ENCODE measurements around the gene PASK.
"Not testable (repeated sequence)": the region's sequence is repeated elsewhere in the genome, so short reads cannot be mapped to it uniquely, and the experiment has no call there.

PASK gene

GRCh38 chr2:241123816-241124536 is 25.3 kb downstream of the PASK start:
- no peak for DNase-seq

- no peak for DNase-seq
Measured at GRCh38 chr2:241122376-241123002, 26.8 kb downstream of the PASK start.

GRCh38 chr2:241121008-241121407 is 28.3 kb downstream of the PASK start:
- DNase-seq, result no peak

DNA sequence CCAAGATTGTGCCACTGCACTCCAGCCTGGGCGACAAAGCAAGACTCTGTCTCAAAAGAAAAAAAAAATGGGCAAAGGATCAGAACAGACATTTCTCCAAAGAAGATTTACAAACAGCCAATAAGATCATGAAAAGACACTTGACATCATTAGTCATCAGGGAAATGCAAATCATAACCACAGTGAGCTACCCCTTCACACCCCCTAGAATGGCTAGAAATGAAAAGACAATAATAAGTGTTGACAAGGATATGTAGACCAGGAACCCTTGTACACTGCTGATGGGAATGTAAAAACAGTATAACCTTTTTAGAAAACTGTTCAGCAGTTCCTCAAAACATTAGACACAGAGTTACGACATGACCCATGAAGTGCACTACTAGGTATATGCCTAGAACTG is 28.8 kb downstream of the PASK start:
- DNase-seq, result no peak

DNA sequence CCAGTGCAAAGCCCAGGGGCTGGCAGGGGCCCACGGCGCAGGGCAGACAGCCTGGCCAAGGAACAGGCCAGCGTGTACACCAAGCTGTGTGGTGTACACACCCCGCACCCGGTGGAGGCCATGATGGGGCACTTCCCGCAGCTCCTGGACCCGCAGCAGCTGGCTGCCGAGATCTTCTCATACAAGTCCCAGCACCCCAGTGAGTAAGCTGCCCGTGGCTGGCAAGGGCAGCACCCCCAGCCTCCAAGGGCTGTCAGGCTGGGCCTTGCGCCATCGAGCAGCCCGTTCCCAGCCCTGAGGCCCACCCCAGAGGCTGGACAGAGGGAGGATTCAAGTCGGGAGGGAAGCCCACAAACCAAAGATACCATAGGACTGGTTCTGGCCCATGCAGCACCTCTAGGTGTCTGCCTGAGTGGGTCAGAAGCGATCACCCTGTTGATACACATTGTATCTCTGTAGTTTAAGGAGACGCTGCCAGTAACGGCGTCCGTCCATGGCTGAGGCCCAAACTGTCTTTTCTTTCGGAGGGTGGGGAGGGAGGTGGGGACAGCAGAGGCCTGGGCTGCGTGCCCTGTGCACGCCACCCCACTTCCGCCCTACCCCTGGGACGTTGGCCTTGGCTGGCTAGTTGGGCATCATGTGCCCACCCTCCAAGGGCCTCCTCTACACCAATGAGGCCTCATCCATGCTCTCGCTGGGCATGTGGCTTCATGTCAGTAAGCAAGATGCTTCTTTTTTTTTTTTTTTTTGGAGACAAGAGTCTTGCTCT is 30.4 kb downstream of the PASK start:
- no peak for DNase-seq

GRCh38 chr2:241116606-241117560 is 32.4 kb downstream of the PASK start:
- no peak for DNase-seq

DNA sequence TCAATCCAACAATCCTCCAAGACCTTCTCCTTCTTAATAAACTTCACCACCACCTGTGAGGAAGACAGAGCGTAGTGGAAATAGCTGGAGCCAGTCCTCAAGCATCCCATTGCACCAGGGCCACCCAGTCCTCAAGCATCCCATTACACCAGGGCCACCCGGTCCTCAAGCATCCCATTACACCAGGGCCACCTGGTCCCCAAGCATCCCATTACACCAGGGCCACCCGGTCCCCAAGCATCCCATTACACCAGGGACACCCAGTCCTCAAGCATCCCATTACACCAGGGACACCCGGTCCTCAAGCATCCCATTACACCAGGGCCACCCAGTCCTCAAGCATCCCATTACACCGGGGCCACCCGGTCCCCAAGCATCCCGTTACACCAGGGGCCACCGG is 33.9 kb downstream of the PASK start:
- no peak for DNase-seq

GRCh38 chr2:241114836-241115235 is 34.4 kb downstream of the PASK start:
- no peak for DNase-seq

DNA sequence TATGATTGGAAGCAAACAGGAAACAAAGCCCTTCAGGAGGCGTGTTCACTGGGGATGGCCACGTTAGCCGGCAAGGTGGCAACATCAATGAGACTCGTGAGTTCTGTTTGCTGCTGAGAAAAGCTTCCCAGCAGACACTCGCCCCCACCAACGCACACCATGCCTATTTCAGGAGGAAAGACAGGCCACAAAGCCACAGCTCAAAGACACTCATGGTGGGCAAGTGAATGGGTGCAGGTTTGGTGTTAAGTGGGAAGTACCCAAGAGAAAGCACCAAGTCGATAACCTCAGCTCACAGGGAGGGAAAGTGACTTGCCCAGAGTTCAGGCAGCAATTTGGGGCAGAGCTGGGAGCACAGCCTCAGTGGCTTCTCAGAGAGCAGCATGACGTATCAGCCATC is 36.7 kb downstream of the PASK start:
- no peak for DNase-seq

- no peak for DNase-seq
Measured at GRCh38 chr2:241112046-241112445, 37.2 kb downstream of the PASK start.

- no peak for DNase-seq
Measured at GRCh38 chr2:241111440-241111805, 37.8 kb downstream of the PASK start.

GRCh38 chr2:241110607-241111439 is 38.4 kb downstream of the PASK start:
- no peak for DNase-seq

GRCh38 chr2:241110089-241110606 is 39.1 kb downstream of the PASK start:
- DNase-seq, result no peak

DNA sequence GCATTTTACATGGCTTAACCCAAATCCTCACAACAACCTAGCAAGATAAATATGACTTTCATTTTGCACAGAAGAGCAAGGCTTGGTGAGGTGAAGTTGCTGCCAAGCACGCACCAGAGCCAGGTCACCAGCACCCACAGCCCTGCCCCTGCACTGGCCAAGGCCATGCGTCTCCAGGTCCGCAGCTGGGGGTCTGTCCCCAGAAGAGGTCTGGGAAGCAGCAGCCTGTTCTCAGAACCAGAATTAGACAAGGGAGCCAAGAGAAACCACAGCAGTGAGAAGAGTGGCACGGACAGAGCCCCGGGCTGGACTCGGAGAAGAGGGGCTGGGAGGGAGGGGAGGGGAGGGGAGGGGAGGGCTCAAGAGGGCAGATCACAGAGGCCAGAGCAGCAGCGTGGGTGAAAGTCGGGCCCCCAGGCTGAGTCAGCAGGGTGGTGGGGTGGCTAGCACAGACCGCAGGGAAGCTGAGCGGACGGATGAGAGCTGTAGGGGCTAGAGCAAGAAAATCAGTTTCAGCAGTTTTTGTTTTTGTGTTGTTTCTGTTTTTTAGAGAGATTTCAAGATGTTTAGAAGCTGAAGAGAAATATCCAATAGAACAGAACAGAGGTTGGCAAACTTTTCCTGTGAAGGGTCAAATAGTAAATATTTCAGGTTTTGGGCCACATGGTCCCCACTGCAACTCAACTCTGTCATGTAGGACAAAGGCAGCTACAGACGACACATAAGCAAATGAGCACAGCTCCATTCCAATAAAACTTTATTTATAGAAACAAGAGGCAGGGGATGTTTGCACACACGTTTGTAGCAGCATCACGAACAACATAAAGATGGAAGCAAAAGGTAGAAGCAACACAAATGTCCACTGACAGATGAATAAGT is 39.8 kb downstream of the PASK start:
- DNase-seq, result no peak

DNA sequence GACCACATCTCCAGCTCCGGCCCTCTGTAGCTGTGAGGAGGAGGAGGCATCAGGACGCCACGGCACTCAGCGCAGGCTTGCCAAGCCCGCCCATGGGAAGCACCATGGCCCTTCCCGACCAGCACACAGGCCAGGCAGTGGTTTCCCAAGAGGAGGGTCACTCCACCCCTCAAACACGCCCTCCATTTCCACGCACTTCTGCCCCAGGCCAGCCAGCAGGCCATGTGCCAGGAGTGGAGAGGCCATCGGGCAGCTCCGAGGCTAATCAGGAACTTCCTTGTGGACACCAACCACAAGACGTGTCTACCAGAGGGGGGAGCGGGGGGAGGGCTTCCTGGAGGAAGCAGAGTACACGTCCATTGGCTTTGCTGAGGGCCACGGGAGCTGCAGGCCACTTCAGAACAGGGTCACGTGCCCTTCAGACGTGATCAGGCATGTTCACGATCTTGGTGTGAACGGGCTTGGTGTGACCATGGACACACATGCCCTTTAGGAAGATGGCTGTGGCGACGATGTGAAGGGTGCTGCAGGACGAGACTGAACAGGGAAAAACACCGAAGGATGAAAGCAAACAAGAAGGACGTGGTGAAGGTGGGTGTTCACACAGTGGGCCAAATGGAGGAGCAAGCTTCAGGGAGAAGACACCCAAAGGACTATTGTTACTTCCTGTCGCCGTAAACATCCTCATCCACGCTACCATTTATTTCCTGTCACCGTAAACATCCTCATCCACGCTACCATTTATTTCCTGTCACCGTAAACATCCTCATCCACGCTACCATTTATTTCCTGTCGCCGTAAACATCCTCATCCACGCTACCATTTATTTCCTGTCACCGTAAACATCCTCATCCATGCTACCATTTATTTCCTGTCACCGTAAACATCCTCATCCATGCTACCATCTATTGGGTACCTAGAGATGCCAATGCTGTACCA is 40.7 kb downstream of the PASK start:
- DNase-seq, result no peak

GRCh38 chr2:241107031-241107783 is 42.1 kb downstream of the PASK start:
- no peak for DNase-seq

- no peak for DNase-seq
Measured at GRCh38 chr2:241105641-241106040, 43.6 kb downstream of the PASK start.

DNA sequence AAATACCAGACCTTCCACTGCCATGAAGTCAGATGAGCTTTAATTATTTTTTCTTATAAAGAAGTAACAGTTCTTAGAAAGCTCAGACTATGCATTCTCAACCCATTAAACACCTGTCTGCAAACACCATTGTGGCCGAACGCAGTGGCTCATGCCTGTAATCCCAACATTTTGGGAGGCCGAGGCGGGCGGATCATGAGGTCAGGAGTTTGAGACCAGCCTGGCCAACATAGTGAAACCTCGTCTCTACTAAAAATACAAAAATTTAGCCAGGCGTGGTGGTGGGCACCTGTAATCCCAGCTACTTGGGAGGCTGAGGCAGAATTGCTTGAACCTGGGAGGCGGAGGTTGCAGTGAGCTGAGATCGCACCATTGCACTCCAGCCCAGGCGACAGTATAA is 44.7 kb downstream of the PASK start:
- not testable (repeated sequence) for DNase-seq

GRCh38 chr2:241103176-241103595 is 46.1 kb downstream of the PASK start:
- no peak for DNase-seq
